Measurements from ENCODE around the gene RDH12. TPM values are rescaled to one million over a fixed set of nuclear protein-coding genes. Genes with fewer than 3 reads are reported as not detected.

RDH12 gene
- 0.05 and 0.20 TPM in 2 replicates for total RNA-seq (2014; rRNA removed; shearing (Covaris generic))

DNA sequence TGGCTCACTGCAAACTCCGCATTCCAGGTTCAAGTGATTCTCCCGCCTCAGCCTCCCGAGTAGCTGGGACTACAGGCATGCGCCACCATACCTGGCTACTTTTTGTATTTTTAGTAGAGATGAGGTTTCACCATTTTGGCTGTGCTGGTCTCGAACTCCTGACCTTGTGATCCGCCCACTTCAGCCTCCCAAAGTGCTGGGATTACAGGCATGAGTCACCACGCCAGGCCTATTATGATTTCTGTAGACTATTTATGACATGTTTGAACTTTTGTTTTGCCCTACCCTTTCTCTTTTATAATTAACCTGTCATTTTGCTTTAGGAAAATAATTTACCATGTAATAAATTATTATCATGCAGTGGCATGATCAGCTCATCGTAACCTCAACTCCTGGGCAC is at the start of gene RDH12:
TSS of gene RDH12 (plus strand) at position 395 of the 400 bp plus-strand sequence. CDS start 20,757 bp downstream, outside the sequence.
- peak; percentile 3 for DNase-seq (ENCODE audit: low read depth)

DNA sequence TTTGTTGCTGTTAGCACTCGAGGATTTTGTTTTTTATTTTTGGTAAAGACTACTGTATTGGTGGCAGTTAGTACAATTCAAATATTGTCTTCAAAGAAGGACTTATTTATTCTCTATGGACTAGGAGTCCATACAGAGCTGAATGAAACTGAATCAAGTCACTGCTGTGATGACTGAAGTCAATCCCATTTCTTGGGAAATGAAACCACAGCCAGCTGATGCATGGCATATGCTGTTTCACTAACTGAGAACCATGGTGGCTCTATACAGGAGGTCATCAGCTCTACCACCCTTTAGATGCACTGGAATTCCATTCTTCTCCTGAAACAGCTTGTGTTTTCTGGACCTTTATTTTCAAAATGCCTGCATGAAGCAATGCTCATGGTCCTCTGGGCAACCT is 49.5 kb upstream of the RDH12 start:
- no peak for DNase-seq (ENCODE audit: low read depth)

DNA sequence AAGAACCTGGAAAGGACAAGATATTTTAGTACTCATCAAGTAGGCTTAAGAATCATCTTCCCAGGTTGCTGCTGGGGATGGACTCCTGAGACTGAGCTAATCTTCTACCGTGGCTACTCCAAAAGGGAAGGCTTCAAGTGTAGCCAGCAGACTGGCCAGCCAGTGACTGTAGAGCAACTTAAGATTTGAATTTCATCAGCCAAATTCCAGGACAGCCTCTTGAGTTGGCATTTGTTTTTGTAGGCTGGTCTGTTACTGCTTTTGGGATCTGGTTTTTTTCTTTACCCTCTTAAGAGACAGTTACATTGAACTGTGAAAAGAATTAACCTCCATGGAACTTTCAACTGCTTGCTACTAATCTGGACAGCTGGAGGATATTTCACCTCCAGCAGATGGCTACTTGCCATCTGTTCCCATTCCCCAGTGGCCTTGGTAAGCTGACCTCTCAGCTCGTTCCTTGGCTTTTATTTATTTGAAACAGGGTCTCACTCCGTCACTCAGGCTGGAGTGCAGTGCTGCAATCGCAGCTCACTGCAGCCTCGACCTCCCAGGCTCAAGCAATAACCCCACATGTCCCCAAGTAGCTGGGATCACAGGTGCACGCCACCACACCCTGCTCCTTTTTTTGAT is 47.9 kb upstream of the RDH12 start:
- no peak for DNase-seq (ENCODE audit: low read depth)

DNA sequence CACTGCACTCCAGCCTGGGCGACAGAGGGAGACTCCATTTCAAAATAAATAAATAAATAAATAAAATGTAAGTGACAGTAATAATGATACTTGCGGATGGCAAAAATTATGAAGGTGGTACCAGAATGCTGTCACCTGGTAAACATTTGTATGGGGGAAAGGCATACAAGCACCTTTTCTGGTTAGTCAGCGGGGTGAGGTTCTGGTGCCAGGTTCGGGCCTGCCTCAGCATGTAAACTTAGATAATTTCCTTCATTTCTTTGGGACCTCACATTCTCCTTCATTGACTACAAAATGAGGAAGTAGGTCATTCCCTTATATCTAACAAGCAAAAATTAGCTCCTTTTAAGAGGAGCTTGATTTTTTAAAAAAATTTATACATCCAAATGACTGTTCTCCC is 38.1 kb upstream of the RDH12 start:
- DNase-seq (ENCODE audit: low read depth) = no peak

DNA sequence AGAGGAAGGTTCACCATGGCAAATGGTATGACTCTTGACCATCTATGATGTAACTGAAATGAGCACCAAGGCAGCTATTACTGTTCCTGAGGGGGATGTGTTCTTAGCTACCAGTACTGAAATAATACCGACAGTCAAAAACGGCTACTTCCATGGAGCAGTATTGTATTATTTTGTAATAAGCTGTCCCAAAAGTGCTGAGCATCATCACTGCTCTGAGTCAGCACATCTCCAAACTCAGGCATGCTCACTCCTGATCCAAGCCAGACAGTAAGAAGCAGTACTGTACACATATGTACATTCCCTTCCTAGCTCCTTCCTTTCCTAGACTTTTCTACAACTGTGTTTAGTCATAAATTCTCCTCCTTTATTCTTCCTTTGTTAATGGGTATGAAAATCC is 35.8 kb upstream of the RDH12 start:
- DNase-seq (ENCODE audit: low read depth) = no peak

DNA sequence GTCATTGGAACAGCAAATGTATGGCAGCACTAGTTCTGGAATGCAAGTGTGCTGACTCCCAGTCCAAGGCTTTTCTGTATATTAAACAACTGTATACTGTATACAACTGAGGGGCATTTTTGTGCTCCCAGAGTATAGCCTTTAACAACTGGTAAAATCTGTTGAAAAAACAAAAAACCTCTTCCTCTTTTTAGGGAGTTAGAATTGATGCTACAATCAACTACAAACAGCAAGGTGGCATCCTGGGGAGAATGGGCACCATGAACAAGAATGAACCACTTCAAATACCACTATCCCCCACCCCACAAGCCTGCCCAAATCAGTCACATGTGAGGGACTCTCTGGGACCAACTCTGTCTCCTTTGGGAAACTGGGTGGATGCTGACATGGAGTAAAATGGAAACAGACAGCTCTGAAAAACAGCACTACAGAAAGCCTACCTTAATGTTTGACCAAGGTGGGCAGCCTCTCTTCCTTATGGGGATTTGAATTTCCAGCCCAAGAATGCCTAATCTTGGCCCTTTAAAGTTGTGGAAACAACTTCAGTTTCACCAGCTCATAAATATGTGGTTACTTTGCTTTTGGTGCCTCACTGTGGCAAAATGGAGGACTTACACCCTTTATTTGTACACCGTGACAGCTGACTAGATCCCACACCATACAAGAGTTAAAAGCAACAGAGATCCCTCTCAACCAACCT is 34.8 kb upstream of the RDH12 start:
- peak; percentile 61 for DNase-seq (ENCODE audit: low read depth)

DNA sequence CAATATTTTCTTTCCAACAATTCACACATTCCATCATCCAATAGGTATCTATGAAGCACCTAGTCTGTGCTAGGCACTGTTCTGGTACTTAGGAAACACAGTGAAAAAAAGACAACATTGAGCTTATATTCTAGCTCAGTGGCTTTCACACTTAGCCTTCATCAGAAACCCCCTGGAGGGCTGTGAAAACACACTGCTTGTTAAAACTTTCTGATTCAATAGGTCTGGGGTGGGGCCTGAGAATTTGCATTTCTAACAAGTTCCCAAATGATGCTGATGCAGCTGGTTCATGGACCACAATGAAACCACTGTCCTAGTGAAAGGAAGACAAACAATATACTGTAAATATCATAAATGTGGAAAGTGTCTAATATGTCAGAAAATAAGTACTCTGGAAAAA is 33.1 kb upstream of the RDH12 start:
- DNase-seq (ENCODE audit: low read depth) = no peak

DNA sequence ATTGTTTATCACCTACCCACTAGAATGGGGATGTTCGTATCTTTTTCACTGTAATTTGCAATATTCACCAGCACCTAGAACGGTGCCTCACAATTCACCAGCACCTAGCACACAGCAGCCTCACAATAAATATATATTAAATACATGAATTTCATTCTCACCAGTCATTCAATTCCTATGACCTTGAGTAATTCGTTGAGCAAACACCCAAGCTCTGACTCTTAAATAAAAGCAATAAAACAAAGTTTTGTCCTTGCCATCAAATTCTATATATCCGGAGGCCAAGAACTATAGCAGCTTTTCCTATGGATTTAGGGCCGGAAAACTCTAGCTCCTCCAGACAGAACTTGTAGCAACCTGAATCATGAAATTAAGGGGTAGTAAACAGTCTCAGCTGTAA is 28.2 kb upstream of the RDH12 start:
- DNase-seq (ENCODE audit: low read depth) = no peak

DNA sequence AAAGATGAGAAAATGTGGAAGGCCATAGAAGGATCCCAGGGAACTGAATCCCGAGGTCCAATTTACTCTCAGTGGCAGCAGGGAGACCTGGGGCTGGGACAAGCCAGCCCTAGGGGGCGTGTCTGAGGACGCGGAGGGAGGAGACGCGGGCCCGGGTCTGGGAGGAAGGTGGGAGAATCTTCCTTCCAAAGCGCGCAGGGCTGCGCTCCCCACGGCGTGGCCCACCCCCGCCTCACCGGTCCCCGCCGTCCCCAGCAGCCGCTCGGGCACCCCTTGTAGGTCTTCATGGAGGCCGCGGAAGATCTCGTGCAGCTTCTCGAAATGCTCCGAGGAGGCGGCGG is 27.6 kb upstream of the RDH12 start:
- DNase-seq (ENCODE audit: low read depth) = peak; percentile 75

DNA sequence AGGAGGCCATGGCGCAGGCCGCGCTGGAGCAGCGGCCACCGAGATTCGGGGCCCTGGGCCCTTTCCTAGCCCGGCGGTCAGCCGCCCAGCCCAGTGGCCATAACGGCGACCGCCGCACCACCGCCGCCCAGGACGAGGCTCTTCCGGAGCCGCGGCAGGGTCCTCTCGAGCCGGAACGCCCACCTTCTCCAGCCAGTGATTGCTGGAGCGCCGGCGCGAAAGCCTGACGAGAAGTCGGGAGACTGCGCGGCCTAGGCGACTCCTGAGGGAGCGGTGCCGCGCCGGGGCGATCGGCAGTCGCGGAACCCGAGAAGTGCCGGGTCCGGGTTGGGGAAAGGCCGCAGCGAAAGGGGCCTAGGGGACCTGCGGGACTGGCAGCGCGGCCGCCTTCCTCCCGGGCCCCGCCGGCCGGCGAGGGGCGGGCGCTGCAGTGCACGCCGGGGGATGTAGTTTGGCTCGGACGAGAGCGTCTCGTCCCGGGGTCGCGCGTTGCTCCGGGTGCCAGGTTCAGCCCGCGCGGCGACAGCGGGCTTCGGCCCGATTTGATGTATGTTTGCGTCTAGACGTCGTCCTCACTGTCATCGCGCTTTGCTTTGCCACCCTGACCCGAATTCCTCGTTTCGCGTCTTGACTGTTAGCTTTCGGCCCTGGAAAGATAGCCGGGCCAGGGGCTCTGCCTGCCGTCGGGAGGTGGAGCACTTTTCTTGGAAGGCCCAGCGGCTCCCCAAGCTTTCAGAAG is 27.0 kb upstream of the RDH12 start, which contains the start of gene VTI1B:
TSS of gene VTI1B (minus strand) at position 153 of the 739 bp plus-strand sequence. CDS start at position 10, 143 bp downstream.
- peak; percentile 73 for DNase-seq (ENCODE audit: low read depth)

DNA sequence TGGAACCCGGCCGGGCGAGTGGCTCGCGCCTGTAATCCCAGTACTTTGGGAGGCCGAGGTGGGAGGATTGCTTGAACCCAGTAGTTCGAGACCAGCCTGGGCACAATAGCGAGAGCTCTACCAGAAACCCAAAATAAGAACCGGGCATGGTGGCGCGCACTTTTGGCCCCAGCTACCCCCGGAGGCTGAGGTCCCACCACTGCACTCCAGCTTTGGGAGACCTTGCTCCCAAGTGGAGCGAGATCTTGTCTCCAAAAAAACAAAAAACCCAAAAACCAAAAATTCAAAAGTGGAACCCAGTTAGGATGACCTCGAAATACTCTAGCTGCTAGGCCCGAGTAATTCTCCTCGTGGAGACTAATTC is 26.5 kb upstream of the RDH12 start:
- no peak for DNase-seq (ENCODE audit: low read depth)

DNA sequence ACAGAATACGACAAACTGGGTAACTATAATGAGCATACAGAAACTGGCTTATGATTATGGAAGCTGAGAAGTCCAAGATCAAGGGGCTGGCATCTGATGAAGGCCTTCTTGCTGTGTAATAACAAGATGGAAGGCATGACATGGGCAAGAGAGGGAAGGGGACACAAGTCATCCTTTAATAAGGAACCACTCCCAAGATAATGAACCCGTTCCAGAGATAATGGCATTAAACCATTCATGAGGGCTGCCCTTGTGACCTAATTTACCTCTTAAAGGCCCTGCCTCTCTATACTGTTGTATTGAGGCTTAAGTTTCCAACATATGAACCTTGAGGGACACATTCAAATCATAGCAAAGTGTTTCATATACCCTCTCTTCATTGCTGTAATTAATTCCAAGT is 22.7 kb upstream of the RDH12 start:
- DNase-seq (ENCODE audit: low read depth) = no peak

DNA sequence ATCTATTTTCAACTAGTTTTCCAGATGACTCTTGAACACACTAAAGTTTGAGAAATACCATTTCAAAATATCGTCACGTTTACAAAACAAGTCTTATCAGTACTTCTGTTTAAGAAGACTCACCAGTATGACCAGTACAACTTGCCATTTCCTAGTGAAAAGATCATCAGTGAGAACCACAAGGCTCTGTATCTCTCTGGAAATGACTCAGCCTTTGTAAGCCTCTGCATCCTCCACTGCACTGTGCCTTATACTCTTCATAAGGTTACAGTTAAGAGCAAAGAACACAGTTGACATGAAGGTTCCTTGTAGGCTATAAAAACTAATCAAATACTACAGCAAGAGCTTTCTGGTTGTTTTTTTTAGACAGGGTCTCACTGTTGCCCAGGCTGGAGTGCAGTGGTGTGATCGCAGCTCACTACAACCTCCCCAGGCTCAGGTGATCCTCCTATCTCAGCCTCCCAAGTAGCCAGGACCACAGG is 21.5 kb upstream of the RDH12 start:
- peak; percentile 84 for DNase-seq (ENCODE audit: low read depth)

DNA sequence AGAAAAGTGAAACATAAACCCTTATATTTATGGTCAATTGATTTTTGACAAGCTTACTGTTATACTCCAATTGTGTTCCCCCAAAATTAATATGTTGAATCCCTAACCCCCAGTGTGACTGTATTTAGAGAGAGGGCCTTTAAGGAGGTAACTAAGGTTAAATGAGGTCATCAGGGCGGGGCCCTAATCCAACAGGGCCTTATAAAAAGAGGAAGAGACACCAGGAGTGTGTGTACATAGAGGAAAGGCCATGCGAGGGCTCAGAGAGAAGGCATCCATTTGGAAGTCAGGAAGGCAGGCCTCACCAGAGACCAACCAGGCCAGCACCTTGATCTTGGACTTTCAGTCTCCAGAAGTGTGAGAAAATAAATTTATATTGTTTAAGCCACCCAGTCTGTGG is 20.7 kb upstream of the RDH12 start:
- DNase-seq (ENCODE audit: low read depth) = peak; percentile 14

DNA sequence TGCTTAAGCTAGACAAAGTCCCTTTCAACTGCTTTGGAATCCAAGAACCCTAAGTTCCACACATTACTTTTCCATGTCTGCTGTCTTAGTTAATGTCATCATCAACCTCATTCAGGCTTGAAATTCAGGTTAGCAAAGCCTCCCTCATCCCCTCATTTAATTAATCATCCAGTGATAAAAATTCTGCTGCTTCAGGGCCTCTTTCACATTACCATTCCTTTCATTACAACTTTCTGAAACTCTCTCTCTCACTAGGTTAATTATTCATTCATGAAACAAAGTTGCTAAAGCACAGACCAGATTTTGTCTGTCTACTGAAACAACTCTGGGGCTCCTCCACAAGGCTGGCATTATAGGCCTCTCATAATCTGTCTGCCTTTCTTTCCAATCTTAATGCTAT is 17.8 kb upstream of the RDH12 start:
- no peak for DNase-seq (ENCODE audit: low read depth)

DNA sequence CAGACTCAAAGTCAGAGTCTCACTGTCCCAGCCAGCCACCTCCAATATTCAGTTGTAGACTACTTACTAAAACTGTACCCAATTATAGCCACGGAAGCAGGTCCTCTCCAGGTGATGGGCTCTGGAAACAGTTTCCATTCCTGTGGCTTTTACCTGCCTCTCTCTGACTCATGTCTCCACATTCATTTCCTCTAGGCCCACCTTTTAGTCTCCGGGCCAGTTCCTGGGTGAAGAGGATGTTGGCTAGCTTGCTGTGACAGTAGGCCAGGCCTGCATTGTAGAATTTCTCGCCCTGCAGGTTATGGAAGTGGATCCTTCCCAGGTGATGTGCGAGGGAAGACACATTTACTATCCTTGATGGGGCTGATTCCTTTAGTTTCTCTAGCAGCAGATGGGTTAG is 11.7 kb upstream of the RDH12 start:
- no peak for DNase-seq (ENCODE audit: low read depth)

DNA sequence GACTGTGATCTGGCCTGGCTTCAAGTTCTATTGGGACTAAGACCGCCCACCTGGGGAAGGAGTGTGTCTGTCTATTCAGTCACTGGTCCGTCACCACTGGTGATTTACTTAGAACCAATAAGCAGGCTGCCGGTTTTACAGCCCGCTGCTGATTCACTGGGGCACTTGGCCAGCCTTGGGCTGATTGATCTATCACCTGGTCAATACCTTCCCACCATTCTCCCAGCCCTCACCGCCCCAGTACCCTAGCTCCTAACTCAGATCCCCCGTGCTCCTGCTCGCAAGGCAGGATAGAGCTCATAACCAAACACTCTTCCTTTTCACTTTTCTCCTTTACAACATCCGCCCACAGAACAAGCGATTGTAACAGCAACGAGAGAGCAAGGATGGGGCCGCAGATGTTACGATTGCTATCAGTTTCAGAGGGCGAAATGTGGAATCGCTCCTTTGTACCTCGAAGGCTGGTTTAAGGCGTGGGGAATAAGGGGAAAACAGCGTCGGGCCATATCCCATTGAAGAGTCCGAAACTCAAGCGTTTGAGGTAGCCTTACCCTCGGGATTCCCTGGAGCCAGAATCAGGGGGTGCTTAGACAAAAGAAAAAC is 6.8 kb upstream of the RDH12 start:
- DNase-seq (ENCODE audit: low read depth) = peak; percentile 94

DNA sequence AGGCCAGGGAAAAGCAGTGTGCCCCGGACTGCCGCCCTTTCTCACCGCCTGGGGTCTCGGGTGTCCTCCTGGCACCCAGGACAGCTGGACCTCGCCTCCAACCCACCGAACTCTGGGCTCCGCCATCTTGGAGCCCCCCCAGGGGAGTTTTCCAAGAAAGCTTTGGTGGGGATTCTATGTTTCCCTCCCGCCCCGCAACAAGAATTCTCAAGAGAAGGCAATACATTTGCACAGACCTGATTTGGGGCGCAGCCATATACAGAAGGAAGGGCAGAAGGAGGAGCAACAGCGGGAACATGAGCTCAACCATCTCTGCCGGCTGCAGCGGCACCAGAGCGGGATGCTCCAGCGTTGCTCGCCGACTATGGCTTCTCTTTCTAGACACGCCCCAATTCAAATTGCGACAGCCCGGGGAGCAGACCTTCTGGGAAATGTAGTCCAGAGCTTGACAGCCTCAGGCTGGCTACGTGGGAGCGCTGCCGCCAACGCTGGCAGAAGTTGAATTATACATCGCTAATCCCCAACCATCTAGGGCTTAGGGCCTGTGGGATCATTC is 6.2 kb upstream of the RDH12 start, which contains the start of gene RDH11:
TSS of gene RDH11 (minus strand) at position 371 of the 556 bp plus-strand sequence. CDS start at position 310, 61 bp downstream.
- peak; percentile 92 for DNase-seq (ENCODE audit: low read depth)

DNA sequence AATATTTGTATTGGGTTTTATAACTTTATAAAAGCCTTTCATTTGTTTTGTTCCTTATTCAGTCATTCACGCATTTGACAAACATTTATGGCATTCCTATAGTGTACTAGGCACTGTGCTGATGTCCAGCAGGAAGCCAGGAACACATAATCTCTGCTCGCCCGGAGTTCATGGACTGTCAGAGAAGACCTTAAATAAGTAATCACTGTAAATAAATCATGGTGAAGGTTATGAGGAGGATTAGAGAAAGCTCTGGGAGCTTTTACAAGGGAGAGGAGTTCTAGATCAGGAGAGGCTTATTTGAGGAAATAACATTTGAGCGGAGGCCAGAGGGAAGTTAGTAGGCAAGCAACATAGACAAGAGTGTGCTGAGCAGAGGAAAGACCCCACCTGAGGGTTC is 4.7 kb upstream of the RDH12 start:
- DNase-seq (ENCODE audit: low read depth) = no peak

DNA sequence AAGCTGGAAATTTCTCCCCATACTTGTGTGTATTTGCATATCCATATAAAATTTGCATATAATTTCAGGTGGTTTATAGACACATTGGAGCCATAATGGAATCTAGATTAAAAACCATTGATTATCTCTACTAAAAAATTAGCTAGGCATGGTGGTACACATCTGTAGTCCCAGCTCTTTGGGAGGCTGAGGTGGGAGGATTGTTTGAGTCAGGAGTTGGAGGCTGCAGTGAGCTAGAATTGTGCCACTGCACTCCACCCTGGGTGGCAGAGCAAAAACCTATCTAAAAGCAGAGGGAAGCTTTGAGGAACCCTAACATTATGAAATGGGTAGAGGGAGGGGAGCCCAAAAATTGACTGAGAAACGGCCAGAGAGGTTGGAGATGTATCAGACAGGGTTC is 3.5 kb upstream of the RDH12 start:
- no peak for DNase-seq (ENCODE audit: low read depth)

DNA sequence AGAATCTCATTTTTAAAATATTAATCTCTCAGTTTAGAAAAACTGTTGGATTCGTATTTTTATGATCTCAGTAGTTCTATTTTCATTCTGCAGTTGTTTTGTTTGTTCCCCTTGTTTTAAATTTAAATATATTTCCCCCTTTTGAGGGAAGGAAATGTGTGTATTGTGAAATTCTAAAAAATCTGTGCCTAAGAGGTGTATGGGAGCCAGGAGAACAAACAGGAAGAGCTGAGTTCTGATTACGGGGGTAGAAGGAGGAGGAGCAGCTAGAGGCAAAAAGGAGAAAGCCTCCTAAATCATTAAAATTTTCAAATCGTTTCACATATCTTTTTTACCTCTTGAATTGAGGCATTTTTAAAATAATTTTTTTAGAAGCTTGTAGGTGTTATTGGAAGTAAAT is 2.3 kb downstream of the RDH12 start:
- no peak for DNase-seq (ENCODE audit: low read depth)

DNA sequence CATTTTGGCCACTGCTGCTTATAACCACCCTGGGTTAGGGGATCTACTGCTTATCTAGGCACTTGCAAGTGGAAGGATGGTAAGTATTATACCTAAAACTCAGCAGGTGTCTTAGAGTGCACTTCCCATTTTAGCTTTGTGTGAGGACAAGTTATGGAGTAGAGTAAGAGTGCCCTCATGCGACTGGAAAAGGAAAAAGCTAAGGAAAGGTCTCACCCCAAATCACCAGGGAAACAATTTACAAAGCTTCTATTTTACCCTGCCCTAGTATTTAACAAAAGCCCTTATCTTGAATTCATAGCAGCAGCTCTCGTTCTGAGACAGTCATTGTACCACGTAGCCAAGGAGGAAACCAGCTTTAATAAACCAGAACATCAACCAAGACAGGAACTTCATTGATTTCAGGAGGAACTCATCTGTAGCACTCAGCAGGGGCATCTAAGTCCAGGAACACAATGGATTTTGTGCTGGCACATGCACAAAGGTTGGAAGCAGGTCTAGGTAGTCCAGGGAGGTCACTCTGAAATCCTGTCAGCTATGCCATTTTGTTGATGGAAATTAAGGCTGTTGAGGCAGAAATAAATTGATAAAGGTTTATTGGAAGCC is 2.9 kb downstream of the RDH12 start:
- peak; percentile 58 for DNase-seq (ENCODE audit: low read depth)
